CD4-positive, CD25-positive, alpha-beta regulatory T cell (primary cell): ENCODE measurements around the gene ZSWIM1. TPM values are rescaled to one million over a fixed set of nuclear protein-coding genes. Genes with fewer than 3 reads are reported as not detected.

Experiments used
- ATAC-seq, 2 donors: fragments of 150-1000 bp; cut with Tn5 transposase; one replicate each; pipeline ENCODE4 v1.10.0; 2021; ENCODE audit warnings: low read depth in 2 of 2, moderate number of reproducible peaks in 2 of 2, moderate library complexity in 1 of 2
- DNase-seq, 3 donors: peaks; one replicate each; pipeline versions ENCODE4 v3.0.0 to v3.0.0-alpha.2; 2012 to 2022; ENCODE audit warnings: mixed read lengths in 1 of 3
- H3K27ac ChIP-seq: one replicate; pipeline ENCODE4 v1.7.0; 2013; ENCODE audit warnings: mild to moderate bottlenecking, low read length; ENCODE audit not compliant: insufficient read depth, poor library complexity, severe bottlenecking
- H3K27me3 ChIP-seq: one replicate; pipeline ENCODE4 v1.7.0; 2013; ENCODE audit warnings: low read length; ENCODE audit not compliant: control insufficient read depth, insufficient read depth
- H3K36me3 ChIP-seq: one replicate; pipeline ENCODE4 v1.7.0; 2013; ENCODE audit warnings: mild to moderate bottlenecking, low read length, moderate library complexity; ENCODE audit not compliant: control insufficient read depth, insufficient read depth
- H3K4me1 ChIP-seq: 2 replicates; pipeline ENCODE4 v1.7.0; 2013; ENCODE audit warnings: mild to moderate bottlenecking, low read length; ENCODE audit not compliant: insufficient read depth, control insufficient read depth, poor library complexity, severe bottlenecking
- H3K4me3 ChIP-seq: one replicate; pipeline ENCODE4 v1.7.0; 2013; ENCODE audit warnings: low read depth, mild to moderate bottlenecking, low read length, moderate library complexity
- H3K9me3 ChIP-seq, 2 experiments: 1 replicate in 1 of 2; 2 replicates in 1 of 2; pipeline ENCODE4 v1.7.0; 2013; ENCODE audit warnings: low read length in 2 of 2, mild to moderate bottlenecking in 1 of 2, moderate library complexity in 1 of 2; ENCODE audit not compliant: control insufficient read depth in 2 of 2
- H3K27ac Mint-ChIP-seq, 3 donors: one replicate each; pipeline ENCODE4 v1.8.0; 2020 to 2022; ENCODE audit warnings: mild to moderate bottlenecking in 3 of 3, mixed read lengths in 3 of 3, moderate library complexity in 2 of 3
- H3K27me3 Mint-ChIP-seq: one replicate; pipeline ENCODE4 v1.8.0; 2022; ENCODE audit warnings: mild to moderate bottlenecking, mixed read lengths
- H3K36me3 Mint-ChIP-seq: one replicate; pipeline ENCODE4 v1.8.0; 2020; ENCODE audit warnings: mixed read lengths
- H3K4me1 Mint-ChIP-seq, 4 donors: one replicate each; pipeline ENCODE4 v1.8.0; 2020 to 2022; ENCODE audit warnings: mixed read lengths in 4 of 4, mild to moderate bottlenecking in 1 of 4
- H3K4me3 Mint-ChIP-seq, 4 donors: one replicate each; pipeline ENCODE4 v1.8.0; 2020 to 2022; ENCODE audit warnings: mild to moderate bottlenecking in 4 of 4, mixed read lengths in 4 of 4, moderate library complexity in 3 of 4
- H3K9me3 Mint-ChIP-seq, 7 donors: one replicate each; pipeline ENCODE4 v1.8.0; 2020 to 2022; ENCODE audit warnings: mixed read lengths in 7 of 7, mild to moderate bottlenecking in 3 of 7, moderate library complexity in 2 of 7
- polyA plus RNA-seq, 4 donors: library from polyadenylated mRNA; unstranded; fragments of 300-500 nt; fragmentation: Illumina TruSeq; gene quantifications; one replicate each; pipeline ENCODE4 v1.2.3, GENCODE V29; 2021
- total RNA-seq: library from RNA; stranded (reverse); gene quantifications from one replicate; pipeline ENCODE4 v1.2.3, GENCODE V29; 2022

The ZSWIM1 gene
- total and polyA plus RNA-seq, 5 donors from 2014 or later: 1.3 to 7.7 (median 3.9) TPM

- H3K27ac Mint-ChIP-seq: peak within 1 kb of the TSS; percentile 73 to 84 (median 74)
- peak within 1 kb of the TSS; percentile 83 to 92 (median 86) for H3K4me3 Mint-ChIP-seq
- no peaks in the 10 kb centered on the region for H3K9me3 Mint-ChIP-seq
- H3K4me3 ChIP-seq: peak within 1 kb of the TSS; percentile 62
- peaks cover 19% of the 10 kb centered on the region for H3K4me1 ChIP-seq
- no peaks in the 10 kb centered on the region for H3K9me3 ChIP-seq
- H3K36me3 ChIP-seq: no peaks in the 10 kb centered on the region
- peaks cover 38% of the 10 kb centered on the region for H3K27me3 Mint-ChIP-seq
- H3K27ac ChIP-seq: no peak within 1 kb of the TSS
- H3K36me3 Mint-ChIP-seq: no peaks in the 10 kb centered on the region
- ATAC-seq: no peak
- DNase-seq: peak in 2 of 3 donors; percentile 35 to 39
- peaks cover 2% of the 10 kb centered on the region for H3K27me3 ChIP-seq
- peaks cover 0 to 21% (median 7%) of the 10 kb centered on the region in 4 donors for H3K4me1 Mint-ChIP-seq
Observed at GRCh38 chr20:45911486-45912343, 30.7 kb downstream of the ZSWIM1 start, which contains the start of gene PLTP. TSS of gene PLTP (minus strand) at chr20:45912155. CDS start at chr20:45911452, 703 bp downstream.

- Mint-ChIP-seq H3K27ac (no peak overlapping the region), H3K4me3 (peak overlapping the region; percentile 43 to 92 (median 65)), H3K9me3 (no peaks in the 10 kb centered on the region), H3K4me1 (peaks cover 0 to 21% (median 7%) of the 10 kb centered on the region in 4 donors), H3K36me3 (no peaks in the 10 kb centered on the region), H3K27me3 (peaks cover 41% of the 10 kb centered on the region)
- H3K27me3 ChIP-seq: peaks cover 2% of the 10 kb centered on the region
- ATAC-seq (no peak), DNase-seq (no peak)
- H3K4me1 ChIP-seq: peaks cover 19% of the 10 kb centered on the region
- H3K27ac ChIP-seq: no peak overlapping the region
- H3K4me3 ChIP-seq: no peak overlapping the region
- no peaks in the 10 kb centered on the region for H3K9me3 ChIP-seq
- no peaks in the 10 kb centered on the region for H3K36me3 ChIP-seq
Observed at GRCh38 chr20:45912344-45912682, 31.3 kb downstream of the ZSWIM1 start.

GRCh38 chr20:45913116-45913515 is 32.1 kb downstream of the ZSWIM1 start:
- peak overlapping the region in 1 of 4 donors; percentile 50 for H3K4me3 Mint-ChIP-seq
- no peak overlapping the region for H3K4me3 ChIP-seq
- no peaks in the 10 kb centered on the region for H3K36me3 ChIP-seq
- H3K4me1 Mint-ChIP-seq: peaks cover 0 to 21% (median 7%) of the 10 kb centered on the region in 4 donors
- no peak overlapping the region for H3K27ac ChIP-seq
- peaks cover 2% of the 10 kb centered on the region for H3K27me3 ChIP-seq
- peaks cover 19% of the 10 kb centered on the region for H3K4me1 ChIP-seq
- H3K27me3 Mint-ChIP-seq: peaks cover 43% of the 10 kb centered on the region
- no peak for ATAC-seq
- no peaks in the 10 kb centered on the region for H3K36me3 Mint-ChIP-seq
- H3K27ac Mint-ChIP-seq: no peak overlapping the region
- no peaks in the 10 kb centered on the region for H3K9me3 Mint-ChIP-seq
- no peaks in the 10 kb centered on the region for H3K9me3 ChIP-seq
- no peak for DNase-seq

- H3K4me1 ChIP-seq: no peaks in the 10 kb centered on the region
- H3K4me3 ChIP-seq: no peak overlapping the region
- Mint-ChIP-seq H3K27ac (peak overlapping the region in 1 of 3 donors; percentile 59), H3K9me3 (no peaks in the 10 kb centered on the region), H3K36me3 (no peaks in the 10 kb centered on the region), H3K27me3 (peaks cover 61% of the 10 kb centered on the region), H3K4me1 (no peaks in the 10 kb centered on the region), H3K4me3 (peak overlapping the region in 1 of 4 donors; percentile 38)
- H3K9me3 ChIP-seq: no peaks in the 10 kb centered on the region
- H3K27me3 ChIP-seq: peaks cover 2% of the 10 kb centered on the region
- ATAC-seq: no peak
- H3K27ac ChIP-seq: no peak overlapping the region
- DNase-seq: no peak
- H3K36me3 ChIP-seq: no peaks in the 10 kb centered on the region
Observed at GRCh38 chr20:45917790-45918141, 36.7 kb downstream of the ZSWIM1 start.

- no peaks in the 10 kb centered on the region for H3K9me3 ChIP-seq
- Mint-ChIP-seq H3K4me3 (peak overlapping the region in 1 of 4 donors; percentile 21), H3K36me3 (no peaks in the 10 kb centered on the region), H3K9me3 (no peaks in the 10 kb centered on the region), H3K4me1 (no peaks in the 10 kb centered on the region), H3K27me3 (peaks cover 64% of the 10 kb centered on the region), H3K27ac (no peak overlapping the region)
- no peaks in the 10 kb centered on the region for H3K27me3 ChIP-seq
- no peak overlapping the region for H3K4me3 ChIP-seq
- no peak overlapping the region for H3K27ac ChIP-seq
- DNase-seq (no peak), ATAC-seq (no peak)
- H3K36me3 ChIP-seq: no peaks in the 10 kb centered on the region
- no peaks in the 10 kb centered on the region for H3K4me1 ChIP-seq
Observed at GRCh38 chr20:45918182-45918737, 37.2 kb downstream of the ZSWIM1 start.

- Histone ChIP-seq H3K4me1 (no peaks in the 10 kb centered on the region), H3K4me3 (no peak overlapping the region), H3K36me3 (no peaks in the 10 kb centered on the region), H3K9me3 (no peaks in the 10 kb centered on the region), H3K27ac (no peak overlapping the region), H3K27me3 (no peaks in the 10 kb centered on the region)
- no peaks in the 10 kb centered on the region for H3K4me1 Mint-ChIP-seq
- DNase-seq: no peak
- no peaks in the 10 kb centered on the region for H3K9me3 Mint-ChIP-seq
- H3K36me3 Mint-ChIP-seq: no peaks in the 10 kb centered on the region
- peaks cover 62% of the 10 kb centered on the region for H3K27me3 Mint-ChIP-seq
- H3K4me3 Mint-ChIP-seq: no peak overlapping the region
- no peak overlapping the region for H3K27ac Mint-ChIP-seq
- no peak for ATAC-seq
Observed at GRCh38 chr20:45918779-45919537, 37.9 kb downstream of the ZSWIM1 start.

GRCh38 chr20:45919542-45920399 is 38.7 kb downstream of the ZSWIM1 start:
- Mint-ChIP-seq H3K36me3 (no peaks in the 10 kb centered on the region), H3K9me3 (no peaks in the 10 kb centered on the region), H3K27me3 (peaks cover 61% of the 10 kb centered on the region), H3K4me1 (no peaks in the 10 kb centered on the region), H3K27ac (peak overlapping the region in 1 of 3 donors; percentile 71), H3K4me3 (no peak overlapping the region)
- H3K27me3 ChIP-seq: no peaks in the 10 kb centered on the region
- no peak for DNase-seq
- H3K9me3 ChIP-seq: no peaks in the 10 kb centered on the region
- H3K36me3 ChIP-seq: no peaks in the 10 kb centered on the region
- no peak overlapping the region for H3K27ac ChIP-seq
- no peak overlapping the region for H3K4me3 ChIP-seq
- no peaks in the 10 kb centered on the region for H3K4me1 ChIP-seq
- ATAC-seq: no peak
